GM23338 (cell line): ENCODE measurements around the gene PHOSPHO1. TPM values are rescaled to one million over a fixed set of nuclear protein-coding genes. Genes with fewer than 3 reads are reported as not detected.
"Not testable (repeated sequence)": the region's sequence is repeated elsewhere in the genome, so short reads cannot be mapped to it uniquely, and the experiment has no call there.

ENCODE experiments used
- ATAC-seq: fragments of 200-7000 bp; cut with Tn5 transposase; 3 replicates; pipeline ENCODE4 v1.9.1; 2020
- DNase-seq: peaks from one replicate; pipeline ENCODE4 v3.0.0-alpha.2; 2015; ENCODE audit warnings: low spot score
- H2AFZ ChIP-seq: fragments of 200-600 bp; sonication (generic); 2 replicates; pipeline ENCODE4 v1.8.0; 2016; ENCODE audit warnings: antibody characterized with exemption, mild to moderate bottlenecking, moderate library complexity
- H3F3A ChIP-seq: fragments of 200-600 bp; sonication (generic); replicated peaks from 2 replicates; pipeline ENCODE4 v1.8.0; 2017; ENCODE audit warnings: antibody characterized with exemption, mixed run types, low read depth
- H3K27ac ChIP-seq: fragments of 200-600 bp; sonication (generic); 2 replicates; pipeline ENCODE4 v1.6.1; 2016; ENCODE audit warnings: low read depth
- H3K27me3 ChIP-seq: fragments of 200-600 bp; sonication (generic); 2 replicates; pipeline ENCODE4 v1.8.0; 2016; ENCODE audit warnings: mild to moderate bottlenecking, mixed run types, moderate library complexity; ENCODE audit not compliant: insufficient read depth
- H3K36me3 ChIP-seq: fragments of 200-600 bp; sonication (generic); 2 replicates; pipeline ENCODE4 v1.8.0; 2016; ENCODE audit warnings: mild to moderate bottlenecking; ENCODE audit not compliant: insufficient read depth
- H3K4me1 ChIP-seq: fragments of 200-600 bp; sonication (generic); 2 replicates; pipeline ENCODE4 v1.8.0; 2016; ENCODE audit warnings: mild to moderate bottlenecking, moderate library complexity; ENCODE audit not compliant: insufficient read depth
- H3K4me2 ChIP-seq: fragments of 200-600 bp; sonication (generic); 2 replicates; pipeline ENCODE4 v1.7.1; 2017; ENCODE audit warnings: mixed run types
- H3K4me3 ChIP-seq: fragments of 200-600 bp; sonication (generic); 2 replicates; pipeline ENCODE4 v1.6.1; 2016; ENCODE audit warnings: mixed run types
- H3K79me2 ChIP-seq: fragments of 200-600 bp; sonication (generic); replicated peaks from 2 replicates; pipeline ENCODE4 v1.8.0; 2017; ENCODE audit warnings: mild to moderate bottlenecking; ENCODE audit not compliant: insufficient read depth
- H3K9me2 ChIP-seq: fragments of 200-600 bp; sonication (generic); 2 replicates; pipeline ENCODE4 v1.8.0; 2017; ENCODE audit not compliant: insufficient read depth
- H4K20me1 ChIP-seq: fragments of 200-600 bp; sonication (generic); replicated peaks from 2 replicates; pipeline ENCODE4 v1.8.0; 2017; ENCODE audit warnings: mild to moderate bottlenecking; ENCODE audit not compliant: insufficient read depth
- H3K27ac Mint-ChIP-seq: 2 replicates; pipeline ENCODE4 v1.8.0; 2020; ENCODE audit warnings: inconsistent platforms, mild to moderate bottlenecking, moderate library complexity, mixed read lengths
- H3K27me3 Mint-ChIP-seq: 3 replicates; pipeline ENCODE4 v1.8.0; 2022; ENCODE audit warnings: low read depth, mild to moderate bottlenecking, moderate library complexity, mixed read lengths, inconsistent platforms; ENCODE audit not compliant: insufficient read depth, poor library complexity
- H3K36me3 Mint-ChIP-seq: 3 replicates; pipeline ENCODE4 v1.8.0; 2021; ENCODE audit warnings: low read depth, mild to moderate bottlenecking, inconsistent platforms, moderate library complexity, mixed read lengths
- H3K4me1 Mint-ChIP-seq: 3 replicates; pipeline ENCODE4 v1.8.0; 2020; ENCODE audit warnings: mild to moderate bottlenecking, inconsistent platforms, mixed read lengths
- H3K4me3 Mint-ChIP-seq: 3 replicates; pipeline ENCODE4 v1.8.0; 2021; ENCODE audit warnings: moderate library complexity, mild to moderate bottlenecking, inconsistent platforms, mixed read lengths
- H3K9me3 Mint-ChIP-seq: 3 replicates; pipeline ENCODE4 v1.8.0; 2020; ENCODE audit warnings: moderate library complexity, mild to moderate bottlenecking, inconsistent platforms, mixed read lengths
- EZH2phosphoT487 ChIP-seq: fragments of 200-600 bp; sonication (generic); IDR thresholded peaks from one replicate; pipeline ENCODE4 v1.8.1; 2018; ENCODE audit warnings: antibody characterized with exemption; ENCODE audit not compliant: unreplicated experiment
- NANOG ChIP-seq: IDR thresholded peaks from 2 replicates; pipeline ENCODE4 v1.6.1; 2016; ENCODE audit warnings: antibody characterized with exemption, borderline replicate concordance
- STAT1 ChIP-seq: IDR thresholded peaks from one replicate; pipeline ENCODE4 v1.6.1; 2016; ENCODE audit warnings: antibody characterized with exemption; ENCODE audit not compliant: unreplicated experiment
- polyA plus RNA-seq: library from polyadenylated mRNA; unstranded; fragments of >200 nt; fragmentation: Nextera tagmentation; extraction: Ambion mirVana; gene quantifications from 2 replicates; pipeline ENCODE4 v1.2.1, GENCODE V29; 2016
- total RNA-seq: library from RNA; depleted of rRNA; stranded (reverse); fragments of >200 nt; shearing (Covaris generic); gene quantifications from 2 replicates; pipeline ENCODE4 v1.2.3, GENCODE V29; 2014
- TF ChIP-seq, protein P1 (sequence below): fragments of 250-450 bp; sonication (Bioruptor Pico); IDR thresholded peaks from 2 replicates; pipeline ENCODE4 v1.5.0; 2020; ENCODE audit warnings: mild to moderate bottlenecking, moderate library complexity
- TF ChIP-seq, protein P2 (sequence below), 2 experiments: fragments of 200-600 bp in 1 of 2; sonication (generic) in 1 of 2; conservative IDR thresholded peaks; 2 replicates each; pipeline versions ENCODE4 v1.5.1 to v1.6.1; 2016 to 2017; ENCODE audit warnings: antibody characterized with exemption in 2 of 2, low read depth in 2 of 2, mild to moderate bottlenecking in 2 of 2, moderate library complexity in 1 of 2

PHOSPHO1 gene
- total and polyA plus RNA-seq, 2 experiments from 2014 or later, result 0.71 to 2.2 TPM

DNA sequence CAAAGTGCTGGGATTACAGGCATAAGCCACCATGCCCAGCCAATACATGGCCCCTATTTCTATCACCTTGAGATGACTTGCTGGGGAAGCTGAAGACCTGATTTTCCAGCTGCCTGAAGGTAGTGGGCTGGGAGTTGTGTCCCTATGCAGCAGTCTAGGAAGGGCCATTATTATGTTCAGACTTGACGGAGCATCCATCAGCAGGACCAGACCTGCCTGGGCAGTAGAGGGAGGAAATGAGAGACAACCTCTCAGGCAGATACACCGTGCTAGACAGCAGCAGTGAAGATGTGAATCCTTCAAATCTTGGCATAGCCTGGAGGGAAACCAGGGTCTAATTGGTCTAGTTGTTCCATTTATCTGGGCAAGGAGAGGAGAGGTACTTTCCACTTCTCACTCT is 35.6 kb upstream of the PHOSPHO1 start (continued):
- TF ChIP-seq, protein P1, sequence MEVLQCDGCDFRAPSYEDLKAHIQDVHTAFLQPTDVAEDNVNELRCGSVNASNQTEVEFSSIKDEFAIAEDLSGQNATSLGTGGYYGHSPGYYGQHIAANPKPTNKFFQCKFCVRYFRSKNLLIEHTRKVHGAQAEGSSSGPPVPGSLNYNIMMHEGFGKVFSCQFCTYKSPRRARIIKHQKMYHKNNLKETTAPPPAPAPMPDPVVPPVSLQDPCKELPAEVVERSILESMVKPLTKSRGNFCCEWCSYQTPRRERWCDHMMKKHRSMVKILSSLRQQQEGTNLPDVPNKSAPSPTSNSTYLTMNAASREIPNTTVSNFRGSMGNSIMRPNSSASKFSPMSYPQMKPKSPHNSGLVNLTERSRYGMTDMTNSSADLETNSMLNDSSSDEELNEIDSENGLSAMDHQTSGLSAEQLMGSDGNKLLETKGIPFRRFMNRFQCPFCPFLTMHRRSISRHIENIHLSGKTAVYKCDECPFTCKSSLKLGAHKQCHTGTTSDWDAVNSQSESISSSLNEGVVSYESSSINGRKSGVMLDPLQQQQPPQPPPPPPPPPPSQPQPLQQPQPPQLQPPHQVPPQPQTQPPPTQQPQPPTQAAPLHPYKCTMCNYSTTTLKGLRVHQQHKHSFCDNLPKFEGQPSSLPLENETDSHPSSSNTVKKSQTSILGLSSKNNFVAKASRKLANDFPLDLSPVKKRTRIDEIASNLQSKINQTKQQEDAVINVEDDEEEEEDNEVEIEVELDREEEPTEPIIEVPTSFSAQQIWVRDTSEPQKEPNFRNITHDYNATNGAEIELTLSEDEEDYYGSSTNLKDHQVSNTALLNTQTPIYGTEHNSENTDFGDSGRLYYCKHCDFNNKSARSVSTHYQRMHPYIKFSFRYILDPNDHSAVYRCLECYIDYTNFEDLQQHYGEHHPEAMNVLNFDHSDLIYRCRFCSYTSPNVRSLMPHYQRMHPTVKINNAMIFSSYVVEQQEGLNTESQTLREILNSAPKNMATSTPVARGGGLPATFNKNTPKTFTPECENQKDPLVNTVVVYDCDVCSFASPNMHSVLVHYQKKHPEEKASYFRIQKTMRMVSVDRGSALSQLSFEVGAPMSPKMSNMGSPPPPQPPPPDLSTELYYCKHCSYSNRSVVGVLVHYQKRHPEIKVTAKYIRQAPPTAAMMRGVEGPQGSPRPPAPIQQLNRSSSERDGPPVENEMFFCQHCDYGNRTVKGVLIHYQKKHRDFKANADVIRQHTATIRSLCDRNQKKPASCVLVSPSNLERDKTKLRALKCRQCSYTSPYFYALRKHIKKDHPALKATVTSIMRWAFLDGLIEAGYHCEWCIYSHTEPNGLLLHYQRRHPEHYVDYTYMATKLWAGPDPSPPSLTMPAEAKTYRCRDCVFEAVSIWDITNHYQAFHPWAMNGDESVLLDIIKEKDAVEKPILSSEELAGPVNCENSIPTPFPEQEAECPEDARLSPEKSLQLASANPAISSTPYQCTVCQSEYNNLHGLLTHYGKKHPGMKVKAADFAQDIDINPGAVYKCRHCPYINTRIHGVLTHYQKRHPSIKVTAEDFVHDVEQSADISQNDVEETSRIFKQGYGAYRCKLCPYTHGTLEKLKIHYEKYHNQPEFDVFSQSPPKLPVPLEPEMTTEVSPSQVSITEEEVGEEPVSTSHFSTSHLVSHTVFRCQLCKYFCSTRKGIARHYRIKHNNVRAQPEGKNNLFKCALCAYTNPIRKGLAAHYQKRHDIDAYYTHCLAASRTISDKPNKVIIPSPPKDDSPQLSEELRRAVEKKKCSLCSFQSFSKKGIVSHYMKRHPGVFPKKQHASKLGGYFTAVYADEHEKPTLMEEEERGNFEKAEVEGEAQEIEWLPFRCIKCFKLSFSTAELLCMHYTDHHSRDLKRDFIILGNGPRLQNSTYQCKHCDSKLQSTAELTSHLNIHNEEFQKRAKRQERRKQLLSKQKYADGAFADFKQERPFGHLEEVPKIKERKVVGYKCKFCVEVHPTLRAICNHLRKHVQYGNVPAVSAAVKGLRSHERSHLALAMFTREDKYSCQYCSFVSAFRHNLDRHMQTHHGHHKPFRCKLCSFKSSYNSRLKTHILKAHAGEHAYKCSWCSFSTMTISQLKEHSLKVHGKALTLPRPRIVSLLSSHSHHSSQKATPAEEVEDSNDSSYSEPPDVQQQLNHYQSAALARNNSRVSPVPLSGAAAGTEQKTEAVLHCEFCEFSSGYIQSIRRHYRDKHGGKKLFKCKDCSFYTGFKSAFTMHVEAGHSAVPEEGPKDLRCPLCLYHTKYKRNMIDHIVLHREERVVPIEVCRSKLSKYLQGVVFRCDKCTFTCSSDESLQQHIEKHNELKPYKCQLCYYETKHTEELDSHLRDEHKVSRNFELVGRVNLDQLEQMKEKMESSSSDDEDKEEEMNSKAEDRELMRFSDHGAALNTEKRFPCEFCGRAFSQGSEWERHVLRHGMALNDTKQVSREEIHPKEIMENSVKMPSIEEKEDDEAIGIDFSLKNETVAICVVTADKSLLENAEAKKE, result no peak
- TF ChIP-seq NANOG (no peak), EZH2phosphoT487 (no peak), STAT1 (no peak)

DNA sequence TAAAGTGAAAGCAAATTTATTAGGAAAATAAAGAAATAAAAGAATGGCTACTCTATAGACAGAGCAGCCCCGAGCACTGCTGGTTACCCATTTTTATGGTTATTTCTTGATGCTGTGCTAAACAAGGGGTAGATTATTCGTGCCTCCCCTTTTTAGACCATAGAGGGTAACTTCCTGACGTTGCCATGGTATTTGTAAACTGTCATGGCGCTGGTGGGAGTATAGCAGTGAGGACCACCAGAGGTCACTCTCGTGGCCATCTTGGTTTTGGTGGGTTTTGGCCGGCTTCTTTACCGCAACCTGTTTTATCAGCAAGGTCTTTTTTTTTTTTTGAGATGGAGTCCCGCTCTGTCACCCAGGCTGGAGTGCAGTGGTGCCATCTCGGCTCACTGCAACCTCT is 31.0 kb upstream of the PHOSPHO1 start:
- not testable (repeated sequence) for H3K27ac Mint-ChIP-seq, H2AFZ ChIP-seq

More for the DNA sequence above, 31.0 kb upstream of the PHOSPHO1 start:
- peaks cover 28% of the 10 kb centered on the region for H3K27me3 Mint-ChIP-seq
- peaks cover 24% of the 10 kb centered on the region for H3K27me3 ChIP-seq
- peak overlapping the region; percentile 71; the same call in 1 of the 3 replicates for H3K4me3 Mint-ChIP-seq
- H3K79me2 ChIP-seq, ATAC-seq, H3K9me3 Mint-ChIP-seq, H3K4me2 ChIP-seq, H3K4me1 Mint-ChIP-seq, H3K9me2 ChIP-seq, DNase-seq, H3K27ac ChIP-seq, H3K4me3 ChIP-seq, H3F3A ChIP-seq, H3K36me3 ChIP-seq, H4K20me1 ChIP-seq, H3K36me3 Mint-ChIP-seq, H3K4me1 ChIP-seq: not testable (repeated sequence)
- TF ChIP-seq, protein P2, sequence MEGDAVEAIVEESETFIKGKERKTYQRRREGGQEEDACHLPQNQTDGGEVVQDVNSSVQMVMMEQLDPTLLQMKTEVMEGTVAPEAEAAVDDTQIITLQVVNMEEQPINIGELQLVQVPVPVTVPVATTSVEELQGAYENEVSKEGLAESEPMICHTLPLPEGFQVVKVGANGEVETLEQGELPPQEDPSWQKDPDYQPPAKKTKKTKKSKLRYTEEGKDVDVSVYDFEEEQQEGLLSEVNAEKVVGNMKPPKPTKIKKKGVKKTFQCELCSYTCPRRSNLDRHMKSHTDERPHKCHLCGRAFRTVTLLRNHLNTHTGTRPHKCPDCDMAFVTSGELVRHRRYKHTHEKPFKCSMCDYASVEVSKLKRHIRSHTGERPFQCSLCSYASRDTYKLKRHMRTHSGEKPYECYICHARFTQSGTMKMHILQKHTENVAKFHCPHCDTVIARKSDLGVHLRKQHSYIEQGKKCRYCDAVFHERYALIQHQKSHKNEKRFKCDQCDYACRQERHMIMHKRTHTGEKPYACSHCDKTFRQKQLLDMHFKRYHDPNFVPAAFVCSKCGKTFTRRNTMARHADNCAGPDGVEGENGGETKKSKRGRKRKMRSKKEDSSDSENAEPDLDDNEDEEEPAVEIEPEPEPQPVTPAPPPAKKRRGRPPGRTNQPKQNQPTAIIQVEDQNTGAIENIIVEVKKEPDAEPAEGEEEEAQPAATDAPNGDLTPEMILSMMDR (conservative IDR thresholded peaks at IDR 0.05; ENCODE audit: low read depth in 2 of 2), result peak; percentile 45 to 57; a peak in 3 of 4 replicates
